DOHH2 (cell line): ENCODE results near the gene MAGEB10.

ENCODE experiments used
- EZH2phosphoT487 ChIP-seq: fragments of 200-600 bp; sonication (generic); IDR thresholded peaks from 2 replicates; pipeline ENCODE4 v1.6.1; 2017; ENCODE audit warnings: borderline replicate concordance, mild to moderate bottlenecking, antibody characterized with exemption, low read length, moderate library complexity, mixed read lengths
- TF ChIP-seq, protein P1 (sequence below): fragments of 200-600 bp; sonication (generic); IDR thresholded peaks from one replicate; pipeline ENCODE4 v1.5.1; 2014; ENCODE audit warnings: antibody characterized with exemption, mild to moderate bottlenecking, low read depth, low read length; ENCODE audit not compliant: poor library complexity, severe bottlenecking

GRCh38 chrX:27767387-27767786 lies 40.4 kb upstream of the MAGEB10 start:
- TF ChIP-seq, protein P1, sequence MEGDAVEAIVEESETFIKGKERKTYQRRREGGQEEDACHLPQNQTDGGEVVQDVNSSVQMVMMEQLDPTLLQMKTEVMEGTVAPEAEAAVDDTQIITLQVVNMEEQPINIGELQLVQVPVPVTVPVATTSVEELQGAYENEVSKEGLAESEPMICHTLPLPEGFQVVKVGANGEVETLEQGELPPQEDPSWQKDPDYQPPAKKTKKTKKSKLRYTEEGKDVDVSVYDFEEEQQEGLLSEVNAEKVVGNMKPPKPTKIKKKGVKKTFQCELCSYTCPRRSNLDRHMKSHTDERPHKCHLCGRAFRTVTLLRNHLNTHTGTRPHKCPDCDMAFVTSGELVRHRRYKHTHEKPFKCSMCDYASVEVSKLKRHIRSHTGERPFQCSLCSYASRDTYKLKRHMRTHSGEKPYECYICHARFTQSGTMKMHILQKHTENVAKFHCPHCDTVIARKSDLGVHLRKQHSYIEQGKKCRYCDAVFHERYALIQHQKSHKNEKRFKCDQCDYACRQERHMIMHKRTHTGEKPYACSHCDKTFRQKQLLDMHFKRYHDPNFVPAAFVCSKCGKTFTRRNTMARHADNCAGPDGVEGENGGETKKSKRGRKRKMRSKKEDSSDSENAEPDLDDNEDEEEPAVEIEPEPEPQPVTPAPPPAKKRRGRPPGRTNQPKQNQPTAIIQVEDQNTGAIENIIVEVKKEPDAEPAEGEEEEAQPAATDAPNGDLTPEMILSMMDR = no peak
- TF ChIP-seq EZH2phosphoT487 = no peak
